HG02852 (cell line): ENCODE measurements around the gene ST6GAL2.

ENCODE experiments used
- ATAC-seq: cut with Tn5 transposase; IDR thresholded peaks from one replicate; pipeline ENCODE4 v1.9.1; 2021; ENCODE audit warnings: mild to moderate bottlenecking, moderate library complexity; ENCODE audit not compliant: unreplicated experiment

The ST6GAL2 gene

GRCh38 chr2:106831241-106831640 is 54.7 kb downstream of the ST6GAL2 start:
- ATAC-seq, result no peak

- no peak for ATAC-seq
Measured at GRCh38 chr2:106830191-106830590, 55.8 kb downstream of the ST6GAL2 start.

GRCh38 chr2:106828119-106828518 is 57.8 kb downstream of the ST6GAL2 start:
- no peak for ATAC-seq

- ATAC-seq, result no peak
Measured at GRCh38 chr2:106827158-106827557, 58.8 kb downstream of the ST6GAL2 start.

- ATAC-seq, result no peak
Measured at GRCh38 chr2:106825161-106825560, 60.8 kb downstream of the ST6GAL2 start.

GRCh38 chr2:106816974-106817373 is 69.0 kb downstream of the ST6GAL2 start:
- ATAC-seq, result no peak

GRCh38 chr2:106812841-106813240 is 73.1 kb downstream of the ST6GAL2 start:
- no peak for ATAC-seq

GRCh38 chr2:106812383-106812782 is 73.6 kb downstream of the ST6GAL2 start:
- no peak for ATAC-seq

GRCh38 chr2:106805716-106806115 is 80.3 kb downstream of the ST6GAL2 start:
- no peak for ATAC-seq

- no peak for ATAC-seq
Measured at GRCh38 chr2:106804161-106804560, 81.8 kb downstream of the ST6GAL2 start.

- no peak for ATAC-seq
Measured at GRCh38 chr2:106800976-106801655, 84.9 kb downstream of the ST6GAL2 start.

- ATAC-seq, result no peak
Measured at GRCh38 chr2:106800180-106800579, 85.8 kb downstream of the ST6GAL2 start.

GRCh38 chr2:106798826-106799552 is 87.0 kb downstream of the ST6GAL2 start:
- ATAC-seq, result no peak

- no peak for ATAC-seq
Measured at GRCh38 chr2:106797494-106797893, 88.5 kb downstream of the ST6GAL2 start.

GRCh38 chr2:106792671-106793070 is 93.3 kb downstream of the ST6GAL2 start:
- ATAC-seq, result no peak

GRCh38 chr2:106789185-106789584 is 96.8 kb downstream of the ST6GAL2 start:
- ATAC-seq, result no peak

- no peak for ATAC-seq
Measured at GRCh38 chr2:106782681-106783080, 103.3 kb downstream of the ST6GAL2 start.

- ATAC-seq, result no peak
Measured at GRCh38 chr2:106781196-106781595, 104.8 kb downstream of the ST6GAL2 start.

GRCh38 chr2:106771811-106772210 is 114.2 kb downstream of the ST6GAL2 start:
- ATAC-seq, result no peak

GRCh38 chr2:106770986-106771385 is 115.0 kb downstream of the ST6GAL2 start:
- no peak for ATAC-seq

- no peak for ATAC-seq
Measured at GRCh38 chr2:106764614-106765013, 121.4 kb downstream of the ST6GAL2 start.

GRCh38 chr2:106759966-106760365 is 126.0 kb downstream of the ST6GAL2 start:
- no peak for ATAC-seq
